T-helper 22 cell (primary cell): ENCODE measurements around the gene CCL25.
A peak's percentile ranks its signal among the peaks of the same experiment; 100 is the strongest.
"Not testable (repeated sequence)": the region's sequence is repeated elsewhere in the genome, so short reads cannot be mapped to it uniquely, and the experiment has no call there.

ENCODE experiments used
- DNase-seq: peaks from one replicate; pipeline ENCODE4 v3.0.0-alpha.2; 2020; ENCODE audit warnings: low read depth

CCL25 gene, protein sequence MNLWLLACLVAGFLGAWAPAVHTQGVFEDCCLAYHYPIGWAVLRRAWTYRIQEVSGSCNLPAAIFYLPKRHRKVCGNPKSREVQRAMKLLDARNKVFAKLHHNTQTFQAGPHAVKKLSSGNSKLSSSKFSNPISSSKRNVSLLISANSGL

GRCh38 chr19:8052464-8052859 lies at the start of gene CCL25:
Gene CCL25 (plus strand): TSS chr19:8052760. CDS start chr19:8053050, 290 bp downstream.
- no peak for DNase-seq

DNA sequence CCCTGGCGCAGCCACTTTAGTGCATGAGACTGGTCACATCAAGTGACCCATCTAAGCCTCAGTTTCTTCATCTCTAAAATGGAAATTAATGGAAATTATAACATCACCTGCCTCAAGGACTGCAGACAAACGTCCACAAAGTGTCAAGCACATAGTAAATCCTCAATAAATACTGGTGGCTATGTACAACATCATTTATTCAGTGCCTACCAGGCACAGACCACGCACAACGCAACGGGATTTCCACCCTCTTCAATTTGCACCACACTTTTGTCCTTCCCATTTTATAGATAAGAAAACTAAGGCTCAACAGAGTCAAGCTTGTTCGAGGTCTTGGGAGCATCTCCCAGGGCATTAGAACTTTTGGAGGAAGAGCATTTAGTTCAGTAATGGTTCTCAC lies 48.6 kb upstream of the CCL25 start:
- DNase-seq, result no peak

DNA sequence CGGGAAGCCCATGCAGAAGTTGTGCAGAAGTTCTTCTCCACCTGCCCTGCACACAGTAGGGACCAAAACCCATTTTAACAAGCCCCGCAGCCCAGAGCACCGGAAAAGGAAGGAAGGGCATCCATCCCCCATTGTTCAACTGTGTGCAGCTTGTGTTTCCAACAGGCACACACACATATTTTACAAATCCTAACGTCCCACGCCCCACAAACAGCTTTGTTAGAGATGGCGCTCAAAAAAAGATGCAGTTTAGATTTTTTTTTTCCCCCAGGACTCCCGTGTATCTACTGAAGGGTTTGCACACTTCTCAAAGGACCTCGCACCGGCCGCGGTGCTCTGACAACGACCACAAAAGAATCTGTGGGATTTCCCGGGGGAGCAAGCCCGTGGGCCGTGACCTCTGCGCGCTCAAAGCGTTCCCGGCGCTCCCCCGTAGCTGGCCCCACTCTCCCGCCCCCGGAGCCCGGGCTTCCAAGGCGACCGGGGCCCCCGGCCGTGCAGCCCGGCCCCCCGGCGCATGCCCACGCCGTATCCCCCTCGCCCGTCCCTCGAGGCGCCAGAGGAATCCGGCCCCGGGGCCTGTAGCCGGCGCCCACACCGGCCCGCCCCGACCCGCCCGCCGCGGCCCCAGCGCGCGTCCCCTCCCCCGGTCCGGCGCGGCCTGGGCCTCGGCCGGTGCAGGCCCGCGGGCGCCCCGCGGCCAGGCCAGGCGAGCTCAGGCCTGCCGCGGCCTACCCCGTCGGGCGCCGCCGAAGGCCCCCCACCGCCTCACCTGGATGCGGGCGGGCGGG lies 47.6 kb upstream of the CCL25 start:
- peak; percentile 9 for DNase-seq

DNA sequence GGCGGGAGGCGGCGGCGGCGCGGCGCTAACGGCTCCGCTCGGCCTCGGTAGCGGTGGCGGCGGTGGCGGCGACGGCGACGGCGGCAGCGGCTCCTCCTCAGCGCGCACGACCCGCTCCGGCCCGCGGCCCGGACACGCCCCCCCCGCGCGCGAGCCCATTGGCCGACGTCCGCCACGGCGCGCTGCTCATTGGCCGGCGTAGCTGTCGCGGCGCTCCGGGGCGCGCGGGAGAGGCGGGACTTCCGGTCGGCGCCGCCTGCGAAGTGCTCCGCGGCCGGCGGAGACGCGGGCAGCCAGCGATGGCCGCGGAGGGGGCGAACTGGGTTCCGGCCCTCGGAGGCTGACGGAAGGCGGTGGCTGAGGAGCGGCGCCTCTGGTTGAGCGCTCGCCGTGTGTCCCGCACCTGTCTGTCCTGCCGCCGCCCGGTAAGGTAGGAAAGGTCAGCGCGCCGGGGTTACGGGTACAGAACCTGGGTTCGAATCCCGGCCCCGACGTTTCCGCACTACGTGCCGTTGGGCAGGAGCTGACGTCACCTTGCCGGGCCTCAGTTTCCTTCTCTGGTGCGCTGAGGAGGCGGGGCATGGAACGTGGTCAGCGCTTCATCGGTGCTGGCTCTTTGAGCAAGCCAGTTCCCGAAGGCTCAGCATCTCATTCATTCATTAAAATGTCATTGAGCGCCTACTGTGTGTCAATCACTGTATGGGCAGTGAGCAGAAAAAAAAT lies 46.9 kb upstream of the CCL25 start, which contains the start of gene ELAVL1:
TSS of gene ELAVL1 (minus strand) at position 108 of the 723 bp plus-strand sequence. CDS start 13,826 bp downstream, outside the sequence.
- peak; percentile 83 for DNase-seq

- DNase-seq, result no peak
Measured at GRCh38 chr19:8017808-8018207, 34.8 kb upstream of the CCL25 start.

- DNase-seq, result no peak
Measured at GRCh38 chr19:8020681-8021080, 31.9 kb upstream of the CCL25 start.

DNA sequence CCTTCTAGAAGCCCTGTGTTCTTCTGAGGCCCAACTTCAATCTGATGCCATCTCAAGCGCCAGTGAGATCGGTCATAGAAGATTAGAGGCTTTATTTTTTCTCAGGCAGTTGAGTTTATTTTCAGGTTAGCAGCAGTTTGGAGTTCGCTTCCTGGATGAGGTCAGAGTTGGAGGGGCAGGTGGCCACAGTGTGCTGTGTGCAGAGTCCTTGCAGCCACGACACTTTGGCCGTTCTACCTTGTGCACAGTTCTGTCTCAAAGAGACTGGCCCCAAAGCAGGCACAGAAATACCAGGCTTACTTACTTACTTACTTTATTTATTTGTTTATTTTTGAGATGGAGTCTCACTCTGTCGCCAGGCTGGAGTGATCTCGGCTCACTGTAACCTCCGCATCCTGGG lies 31.2 kb upstream of the CCL25 start:
- no peak for DNase-seq

DNA sequence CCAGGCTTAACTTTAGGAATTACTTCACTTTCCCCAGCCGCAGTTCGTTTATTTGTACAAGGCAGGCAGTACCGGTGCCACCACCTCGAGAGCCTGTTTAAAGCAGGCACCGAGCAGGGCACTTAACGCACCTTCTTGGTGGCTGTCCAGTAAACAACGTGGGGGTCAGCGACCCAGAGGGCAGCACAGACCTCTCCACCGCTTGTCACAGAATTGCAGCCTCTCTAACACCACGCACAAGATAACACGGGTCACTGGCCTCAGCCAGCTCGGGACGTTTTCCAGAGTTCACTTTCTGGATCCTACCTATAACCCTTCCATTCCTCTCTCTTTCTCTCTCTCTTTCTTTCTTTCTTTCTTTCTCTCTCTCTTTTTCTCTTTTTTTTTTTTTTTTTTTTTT lies 30.3 kb upstream of the CCL25 start:
- DNase-seq, result no peak

DNA sequence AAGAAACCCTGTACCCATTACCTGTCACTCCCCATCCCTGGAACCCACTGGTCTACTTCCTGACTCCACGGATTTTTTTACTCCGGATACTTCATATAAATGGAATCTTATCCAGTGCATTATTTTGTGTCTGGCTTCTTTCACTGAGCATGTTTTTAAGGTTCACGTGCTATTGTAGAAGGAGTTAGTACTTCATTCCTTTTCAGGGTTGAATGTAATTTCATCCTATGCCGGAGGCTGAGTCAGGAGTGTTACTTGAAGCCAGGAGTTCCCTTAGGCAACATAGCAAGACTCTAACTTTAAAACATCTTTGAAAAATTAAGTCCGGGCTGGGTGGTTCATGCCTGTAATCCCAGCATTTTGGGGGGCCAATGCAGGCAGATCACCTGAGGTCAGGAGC lies 29.2 kb upstream of the CCL25 start:
- no peak for DNase-seq

GRCh38 chr19:8024256-8024655 lies 28.3 kb upstream of the CCL25 start:
- not testable (repeated sequence) for DNase-seq

DNA sequence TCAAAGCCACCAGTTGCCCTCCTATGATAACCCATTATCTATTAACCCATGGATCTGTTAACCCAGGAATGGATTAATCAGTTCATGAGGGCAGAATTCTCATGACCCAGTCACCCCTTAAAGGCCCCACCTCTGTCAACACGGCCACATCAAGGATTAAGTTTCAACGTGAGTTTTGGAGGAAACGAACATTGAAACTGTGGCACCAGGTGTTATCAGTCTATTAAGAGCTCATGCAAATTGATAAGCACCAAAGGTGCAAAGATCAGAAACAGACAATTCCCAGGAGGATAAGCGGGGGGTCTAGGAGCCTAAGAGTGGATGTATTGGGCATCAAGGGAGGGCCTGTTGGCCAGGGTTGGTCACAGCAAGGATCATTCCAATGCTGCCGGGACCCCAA lies 27.2 kb upstream of the CCL25 start:
- DNase-seq, result no peak

DNA sequence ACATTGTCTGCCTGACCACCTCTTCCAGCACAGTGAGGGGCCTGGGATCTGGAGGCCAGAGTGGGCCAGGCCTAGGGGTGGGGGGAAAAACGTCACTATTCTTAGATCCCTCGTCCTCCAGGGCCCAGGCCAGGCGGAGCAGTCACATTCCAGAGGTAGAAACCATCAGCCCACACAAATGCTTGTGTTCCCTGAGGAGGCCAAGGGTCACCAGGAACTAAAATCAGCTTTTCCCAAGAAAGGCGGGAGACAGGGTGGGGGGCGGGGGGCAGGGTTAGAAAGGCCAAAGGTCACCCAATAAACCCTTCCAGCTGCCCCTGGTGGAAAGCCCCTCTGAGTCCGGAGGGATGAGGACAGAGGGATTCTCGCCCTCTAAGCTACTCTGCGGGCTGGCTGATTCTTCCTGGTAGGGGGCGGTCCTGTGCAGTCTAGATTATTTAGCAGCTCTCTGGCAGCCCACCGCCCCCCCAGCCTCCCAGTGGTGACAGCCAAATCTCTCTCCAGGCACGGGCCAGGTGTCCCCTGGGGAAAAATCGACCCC lies 23.5 kb upstream of the CCL25 start:
- DNase-seq, result no peak

GRCh38 chr19:8030960-8031359 lies 21.6 kb upstream of the CCL25 start:
- DNase-seq, result no peak

GRCh38 chr19:8033287-8034177 lies 19.0 kb upstream of the CCL25 start:
- not testable (repeated sequence) for DNase-seq

DNA sequence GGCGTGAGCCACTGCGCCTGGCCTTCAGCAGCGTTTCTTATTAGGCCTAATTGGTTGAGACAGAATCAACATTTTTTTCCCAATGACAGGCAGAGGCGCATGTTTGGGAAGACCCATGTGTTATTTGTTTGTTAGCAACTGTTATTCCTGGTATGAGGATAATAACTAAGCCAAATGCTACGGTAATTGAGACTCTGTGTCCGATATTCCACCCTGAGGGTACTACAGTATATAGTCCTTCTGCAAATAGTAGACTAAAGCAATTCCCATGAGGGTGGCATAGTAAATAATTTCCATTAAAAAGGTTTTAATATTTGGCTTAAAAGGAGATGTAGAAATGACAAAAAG lies 18.4 kb upstream of the CCL25 start:
- DNase-seq, result no peak

DNA sequence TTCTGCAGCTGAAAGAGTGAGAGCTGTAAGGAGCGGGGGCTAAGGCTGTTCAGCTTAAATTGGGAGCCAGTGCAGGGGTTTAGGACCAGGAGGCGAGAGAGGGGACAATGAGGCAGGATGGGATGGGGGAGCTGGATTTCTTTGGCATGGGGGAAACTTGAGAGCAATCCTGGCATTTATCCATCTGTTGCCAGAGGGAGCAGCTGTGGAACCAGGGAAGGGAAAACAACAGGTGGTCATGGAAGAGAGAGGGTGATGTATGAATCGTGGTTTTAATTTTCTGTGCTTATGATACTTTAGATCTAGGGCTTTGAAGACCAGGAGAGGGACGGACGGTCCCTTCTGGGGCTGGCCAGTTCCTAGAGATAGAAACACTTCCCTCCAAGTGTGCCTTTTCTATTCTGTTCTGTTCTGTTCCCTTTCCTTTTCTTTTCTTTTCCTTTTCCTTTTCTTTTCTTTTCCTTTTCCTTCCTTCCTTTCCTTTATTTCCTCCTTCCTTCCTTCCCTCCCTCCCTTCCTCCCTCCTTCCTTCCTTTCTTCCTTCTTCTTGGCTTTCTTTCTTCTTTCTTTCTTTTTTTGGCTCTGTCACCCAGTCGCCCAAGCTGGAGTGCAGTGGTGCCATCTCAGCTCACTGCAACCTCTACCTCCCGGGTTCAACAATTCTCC lies 16.0 kb upstream of the CCL25 start:
- no peak for DNase-seq

GRCh38 chr19:8038815-8039214 lies 13.7 kb upstream of the CCL25 start:
- no peak for DNase-seq

- DNase-seq, result no peak
Measured at GRCh38 chr19:8039231-8039630, 13.3 kb upstream of the CCL25 start.

- DNase-seq, result no peak
Measured at GRCh38 chr19:8041531-8041931, 11.0 kb upstream of the CCL25 start.

- no peak for DNase-seq
Measured at GRCh38 chr19:8042900-8043299, 9.7 kb upstream of the CCL25 start.

GRCh38 chr19:8044018-8044417 lies 8.5 kb upstream of the CCL25 start:
- no peak for DNase-seq
